H1 (cell line): ENCODE data around the gene IGF2BP3. TPM values are rescaled to one million over a fixed set of nuclear protein-coding genes. Genes with fewer than 3 reads are reported as not detected.

Source experiments
- BCL11A ChIP-seq, 2 experiments: IDR thresholded peaks; one replicate each; pipeline ENCODE4 v1.6.1; 2011; ENCODE audit warnings: low read depth in 2 of 2, low read length in 2 of 2, mild to moderate bottlenecking in 2 of 2
- SIX5 ChIP-seq: IDR thresholded peaks from 2 replicates; pipeline ENCODE4 v1.6.1; 2011; ENCODE audit warnings: mild to moderate bottlenecking, low read depth, low read length
- polyA plus RNA-seq, 7 experiments: library from polyadenylated mRNA; depleted of rRNA in 3 of 7; stranded (reverse) in 5 of 7; unstranded in 2 of 7; fragments of >200 nt in 5 of 7; fragments of 200-250 nt in 2 of 7; gene quantifications; 1 replicate in 5 of 7; 2 replicates in 1 of 7; 4 replicates in 1 of 7; pipeline versions ENCODE4 v1.2.1 to v1.2.3, GENCODE V29; 2011 to 2013; ENCODE audit warnings: missing spikeins in 2 of 7, mixed read lengths in 2 of 7
- total RNA-seq: library from RNA; stranded (reverse); fragmentation: NEBNext Ultra II Directional; extraction: Animal tissue kit (Norgen Biotek cat#: 25700); gene quantifications from 2 replicates; pipeline ENCODE4 v1.2.1, GENCODE V29; 2021
- TF ChIP-seq, protein P1 (sequence below): fragments of 300-600 bp; sonication (generic); IDR thresholded peaks from 2 replicates; pipeline ENCODE4 v1.7.1; 2012; ENCODE audit warnings: low read length, moderate library complexity, mild to moderate bottlenecking, inconsistent platforms; ENCODE audit not compliant: insufficient replicate concordance
- TF ChIP-seq, protein P2 (sequence below): IDR thresholded peaks from 2 replicates; pipeline ENCODE4 v1.6.1; 2012; ENCODE audit warnings: inconsistent platforms

The IGF2BP3 gene
- total and polyA plus RNA-seq, 2 of the 8 experiments (the other 6 are each of a cell fraction or from before 2014, with no cell fraction given) = 66.3 to 193 TPM

DNA sequence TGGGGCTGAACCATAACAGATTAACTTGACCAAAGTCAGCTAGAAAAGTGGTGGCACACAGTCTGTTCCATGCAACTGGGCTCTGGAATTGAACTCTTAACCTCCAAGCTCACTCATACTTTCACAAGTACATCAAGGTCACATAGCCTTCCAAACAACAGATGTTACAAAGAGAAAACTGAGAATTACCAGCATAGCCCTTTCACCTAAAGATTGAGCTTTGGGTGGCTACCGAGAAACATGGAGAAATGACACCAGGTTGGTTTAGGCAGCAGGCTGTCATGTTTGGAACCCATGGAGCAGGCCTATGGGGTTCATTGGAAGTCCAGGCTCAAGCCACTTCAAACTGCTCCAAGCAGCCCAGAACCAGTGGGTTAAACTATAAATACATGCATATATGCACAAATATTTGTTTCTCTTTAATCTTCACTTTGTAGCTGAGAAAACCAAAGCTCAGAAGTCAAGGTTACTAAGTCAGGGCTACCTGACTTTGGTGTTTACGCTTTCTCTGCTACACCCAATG, 112.1 kb downstream of the IGF2BP3 start (continued):
- TF ChIP-seq, protein P1, sequence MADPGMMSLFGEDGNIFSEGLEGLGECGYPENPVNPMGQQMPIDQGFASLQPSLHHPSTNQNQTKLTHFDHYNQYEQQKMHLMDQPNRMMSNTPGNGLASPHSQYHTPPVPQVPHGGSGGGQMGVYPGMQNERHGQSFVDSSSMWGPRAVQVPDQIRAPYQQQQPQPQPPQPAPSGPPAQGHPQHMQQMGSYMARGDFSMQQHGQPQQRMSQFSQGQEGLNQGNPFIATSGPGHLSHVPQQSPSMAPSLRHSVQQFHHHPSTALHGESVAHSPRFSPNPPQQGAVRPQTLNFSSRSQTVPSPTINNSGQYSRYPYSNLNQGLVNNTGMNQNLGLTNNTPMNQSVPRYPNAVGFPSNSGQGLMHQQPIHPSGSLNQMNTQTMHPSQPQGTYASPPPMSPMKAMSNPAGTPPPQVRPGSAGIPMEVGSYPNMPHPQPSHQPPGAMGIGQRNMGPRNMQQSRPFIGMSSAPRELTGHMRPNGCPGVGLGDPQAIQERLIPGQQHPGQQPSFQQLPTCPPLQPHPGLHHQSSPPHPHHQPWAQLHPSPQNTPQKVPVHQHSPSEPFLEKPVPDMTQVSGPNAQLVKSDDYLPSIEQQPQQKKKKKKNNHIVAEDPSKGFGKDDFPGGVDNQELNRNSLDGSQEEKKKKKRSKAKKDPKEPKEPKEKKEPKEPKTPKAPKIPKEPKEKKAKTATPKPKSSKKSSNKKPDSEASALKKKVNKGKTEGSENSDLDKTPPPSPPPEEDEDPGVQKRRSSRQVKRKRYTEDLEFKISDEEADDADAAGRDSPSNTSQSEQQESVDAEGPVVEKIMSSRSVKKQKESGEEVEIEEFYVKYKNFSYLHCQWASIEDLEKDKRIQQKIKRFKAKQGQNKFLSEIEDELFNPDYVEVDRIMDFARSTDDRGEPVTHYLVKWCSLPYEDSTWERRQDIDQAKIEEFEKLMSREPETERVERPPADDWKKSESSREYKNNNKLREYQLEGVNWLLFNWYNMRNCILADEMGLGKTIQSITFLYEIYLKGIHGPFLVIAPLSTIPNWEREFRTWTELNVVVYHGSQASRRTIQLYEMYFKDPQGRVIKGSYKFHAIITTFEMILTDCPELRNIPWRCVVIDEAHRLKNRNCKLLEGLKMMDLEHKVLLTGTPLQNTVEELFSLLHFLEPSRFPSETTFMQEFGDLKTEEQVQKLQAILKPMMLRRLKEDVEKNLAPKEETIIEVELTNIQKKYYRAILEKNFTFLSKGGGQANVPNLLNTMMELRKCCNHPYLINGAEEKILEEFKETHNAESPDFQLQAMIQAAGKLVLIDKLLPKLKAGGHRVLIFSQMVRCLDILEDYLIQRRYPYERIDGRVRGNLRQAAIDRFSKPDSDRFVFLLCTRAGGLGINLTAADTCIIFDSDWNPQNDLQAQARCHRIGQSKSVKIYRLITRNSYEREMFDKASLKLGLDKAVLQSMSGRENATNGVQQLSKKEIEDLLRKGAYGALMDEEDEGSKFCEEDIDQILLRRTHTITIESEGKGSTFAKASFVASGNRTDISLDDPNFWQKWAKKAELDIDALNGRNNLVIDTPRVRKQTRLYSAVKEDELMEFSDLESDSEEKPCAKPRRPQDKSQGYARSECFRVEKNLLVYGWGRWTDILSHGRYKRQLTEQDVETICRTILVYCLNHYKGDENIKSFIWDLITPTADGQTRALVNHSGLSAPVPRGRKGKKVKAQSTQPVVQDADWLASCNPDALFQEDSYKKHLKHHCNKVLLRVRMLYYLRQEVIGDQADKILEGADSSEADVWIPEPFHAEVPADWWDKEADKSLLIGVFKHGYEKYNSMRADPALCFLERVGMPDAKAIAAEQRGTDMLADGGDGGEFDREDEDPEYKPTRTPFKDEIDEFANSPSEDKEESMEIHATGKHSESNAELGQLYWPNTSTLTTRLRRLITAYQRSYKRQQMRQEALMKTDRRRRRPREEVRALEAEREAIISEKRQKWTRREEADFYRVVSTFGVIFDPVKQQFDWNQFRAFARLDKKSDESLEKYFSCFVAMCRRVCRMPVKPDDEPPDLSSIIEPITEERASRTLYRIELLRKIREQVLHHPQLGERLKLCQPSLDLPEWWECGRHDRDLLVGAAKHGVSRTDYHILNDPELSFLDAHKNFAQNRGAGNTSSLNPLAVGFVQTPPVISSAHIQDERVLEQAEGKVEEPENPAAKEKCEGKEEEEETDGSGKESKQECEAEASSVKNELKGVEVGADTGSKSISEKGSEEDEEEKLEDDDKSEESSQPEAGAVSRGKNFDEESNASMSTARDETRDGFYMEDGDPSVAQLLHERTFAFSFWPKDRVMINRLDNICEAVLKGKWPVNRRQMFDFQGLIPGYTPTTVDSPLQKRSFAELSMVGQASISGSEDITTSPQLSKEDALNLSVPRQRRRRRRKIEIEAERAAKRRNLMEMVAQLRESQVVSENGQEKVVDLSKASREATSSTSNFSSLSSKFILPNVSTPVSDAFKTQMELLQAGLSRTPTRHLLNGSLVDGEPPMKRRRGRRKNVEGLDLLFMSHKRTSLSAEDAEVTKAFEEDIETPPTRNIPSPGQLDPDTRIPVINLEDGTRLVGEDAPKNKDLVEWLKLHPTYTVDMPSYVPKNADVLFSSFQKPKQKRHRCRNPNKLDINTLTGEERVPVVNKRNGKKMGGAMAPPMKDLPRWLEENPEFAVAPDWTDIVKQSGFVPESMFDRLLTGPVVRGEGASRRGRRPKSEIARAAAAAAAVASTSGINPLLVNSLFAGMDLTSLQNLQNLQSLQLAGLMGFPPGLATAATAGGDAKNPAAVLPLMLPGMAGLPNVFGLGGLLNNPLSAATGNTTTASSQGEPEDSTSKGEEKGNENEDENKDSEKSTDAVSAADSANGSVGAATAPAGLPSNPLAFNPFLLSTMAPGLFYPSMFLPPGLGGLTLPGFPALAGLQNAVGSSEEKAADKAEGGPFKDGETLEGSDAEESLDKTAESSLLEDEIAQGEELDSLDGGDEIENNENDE = no peak
- TF ChIP-seq BCL11A (IDR thresholded peaks at IDR 0.05; ENCODE audit: low read depth in 2 of 2, low read length in 2 of 2) (no peak), SIX5 (no peak)
- TF ChIP-seq, protein P2, sequence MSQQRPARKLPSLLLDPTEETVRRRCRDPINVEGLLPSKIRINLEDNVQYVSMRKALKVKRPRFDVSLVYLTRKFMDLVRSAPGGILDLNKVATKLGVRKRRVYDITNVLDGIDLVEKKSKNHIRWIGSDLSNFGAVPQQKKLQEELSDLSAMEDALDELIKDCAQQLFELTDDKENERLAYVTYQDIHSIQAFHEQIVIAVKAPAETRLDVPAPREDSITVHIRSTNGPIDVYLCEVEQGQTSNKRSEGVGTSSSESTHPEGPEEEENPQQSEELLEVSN = no peak
- TF ChIP-seq, all 59 proteins: peak for 0
